Large intestine (tissue), 3 donors: ENCODE results near the gene LRRC8E. TPM values are rescaled to one million over a fixed set of nuclear protein-coding genes. Genes with fewer than 3 reads are reported as not detected.
"Not testable (repeated sequence)": the region's sequence is repeated elsewhere in the genome, so short reads cannot be mapped to it uniquely, and the experiment has no call there.

Experiments
- DNase-seq, 2 donors: peaks; one replicate each; pipeline versions ENCODE4 v3.0.0 to v3.0.0-alpha.2; 2013
- H3K27ac ChIP-seq: one replicate; pipeline ENCODE4 v1.5.1; 2013; ENCODE audit warnings: low read length
- H3K27me3 ChIP-seq: 2 replicates; pipeline ENCODE4 v1.6.1; 2013; ENCODE audit warnings: low read length; ENCODE audit not compliant: control insufficient read depth, insufficient read depth
- H3K36me3 ChIP-seq: 2 replicates; pipeline ENCODE4 v1.6.1; 2013; ENCODE audit warnings: low read length; ENCODE audit not compliant: control insufficient read depth, insufficient read depth
- H3K4me1 ChIP-seq: one replicate; pipeline ENCODE4 v1.6.1; 2013; ENCODE audit warnings: low read length; ENCODE audit not compliant: control insufficient read depth, insufficient read depth
- H3K4me3 ChIP-seq: one replicate; pipeline ENCODE4 v1.5.1; 2013; ENCODE audit warnings: low read length
- H3K9me3 ChIP-seq: one replicate; pipeline ENCODE4 v1.6.1; 2013; ENCODE audit warnings: mild to moderate bottlenecking, low read depth, low read length, moderate library complexity; ENCODE audit not compliant: control insufficient read depth
- WGBS: methylation state at CpG from one replicate; pipeline ENCODE4 v1.1.5; 2013; ENCODE audit warnings: low lambda C conversion rate; ENCODE audit not compliant: insufficient coverage; 5-methylcytosine and 5-hydroxymethylcytosine counted together
- polyA plus RNA-seq: library from polyadenylated mRNA; unstranded; fragments of 120-200 nt; gene quantifications from one replicate; pipeline ENCODE4 v1.2.1, GENCODE V29; 2013

The LRRC8E gene
- polyA plus RNA-seq, 1 donor: 0.31 TPM

GRCh38 chr19:7916955-7917266, 28.6 kb downstream of the LRRC8E start:
- Histone ChIP-seq H3K4me3 (no peak overlapping the region), H3K4me1 (peaks cover 35% of the 10 kb centered on the region), H3K27ac (no peak overlapping the region), H3K27me3 (peaks cover 55% of the 10 kb centered on the region), H3K36me3 (peaks cover 15% of the 10 kb centered on the region), H3K9me3 (peaks cover 11% of the 10 kb centered on the region)
- no peak for DNase-seq
- no CpG with 5 or more reads among the region's 12 CpGs for WGBS

- no CpG with 5 or more reads among the region's 71 CpGs for WGBS
- DNase-seq: peak; percentile 52 to 66
- H3K4me3 ChIP-seq: no peak overlapping the region
- peaks cover 16% of the 10 kb centered on the region for H3K36me3 ChIP-seq
- H3K4me1 ChIP-seq: peaks cover 35% of the 10 kb centered on the region
- H3K27me3 ChIP-seq: peaks cover 55% of the 10 kb centered on the region
- no peak overlapping the region for H3K27ac ChIP-seq
- peaks cover 11% of the 10 kb centered on the region for H3K9me3 ChIP-seq
Observed at GRCh38 chr19:7917267-7918061, 29.2 kb downstream of the LRRC8E start.

- Histone ChIP-seq H3K27me3 (peaks cover 55% of the 10 kb centered on the region), H3K4me1 (peaks cover 35% of the 10 kb centered on the region), H3K9me3 (peaks cover 11% of the 10 kb centered on the region), H3K36me3 (peaks cover 16% of the 10 kb centered on the region)
- no CpG with 5 or more reads among the region's 29 CpGs for WGBS
- not testable (repeated sequence) for H3K4me3 ChIP-seq, H3K27ac ChIP-seq, DNase-seq
Observed at GRCh38 chr19:7918062-7918614, 29.8 kb downstream of the LRRC8E start.

- Histone ChIP-seq H3K4me3 (peak overlapping the region; percentile 77), H3K9me3 (peaks cover 5% of the 10 kb centered on the region), H3K36me3 (peaks cover 16% of the 10 kb centered on the region), H3K27me3 (peaks cover 55% of the 10 kb centered on the region), H3K27ac (peak overlapping the region; percentile 100), H3K4me1 (peaks cover 35% of the 10 kb centered on the region)
- no CpG with 5 or more reads among the region's 42 CpGs for WGBS
- peak in 1 of 2 donors; percentile 54 for DNase-seq
Observed at GRCh38 chr19:7918615-7919421, 30.5 kb downstream of the LRRC8E start.

- peak; percentile 95 to 98 for DNase-seq
- WGBS: 11% methylated on average over 3 of the region's 62 CpGs
- H3K36me3 ChIP-seq: peaks cover 15% of the 10 kb centered on the region
- peaks cover 48% of the 10 kb centered on the region for H3K27me3 ChIP-seq
- peaks cover 4% of the 10 kb centered on the region for H3K9me3 ChIP-seq
- H3K4me1 ChIP-seq: peaks cover 35% of the 10 kb centered on the region
- H3K27ac ChIP-seq: peak within 1 kb of the TSS; percentile 100
- peak within 1 kb of the TSS; percentile 77 for H3K4me3 ChIP-seq
Observed at GRCh38 chr19:7919610-7920518, 31.6 kb downstream of the LRRC8E start, which contains the start of gene SNAPC2. TSS of gene SNAPC2 (plus strand) at chr19:7920338. CDS start at chr19:7920367, 29 bp downstream.

GRCh38 chr19:7920519-7921301, 32.4 kb downstream of the LRRC8E start:
- DNase-seq: peak; percentile 90 to 95
- H3K4me3 ChIP-seq: peak overlapping the region; percentile 77
- peaks cover 15% of the 10 kb centered on the region for H3K36me3 ChIP-seq
- 0% methylated on average over 7 of the region's 62 CpGs for WGBS
- peaks cover 4% of the 10 kb centered on the region for H3K9me3 ChIP-seq
- H3K27me3 ChIP-seq: peaks cover 40% of the 10 kb centered on the region
- H3K4me1 ChIP-seq: peaks cover 33% of the 10 kb centered on the region
- peak overlapping the region; percentile 100 for H3K27ac ChIP-seq

GRCh38 chr19:7921302-7921966, 33.1 kb downstream of the LRRC8E start:
- Histone ChIP-seq H3K27me3 (peaks cover 32% of the 10 kb centered on the region), H3K36me3 (peaks cover 15% of the 10 kb centered on the region), H3K9me3 (no peaks in the 10 kb centered on the region), H3K27ac (peak overlapping the region; percentile 79), H3K4me3 (peak overlapping the region; percentile 42), H3K4me1 (peaks cover 30% of the 10 kb centered on the region)
- DNase-seq: no peak
- WGBS: no CpG with 5 or more reads among the region's 17 CpGs

GRCh38 chr19:7921967-7922835, 33.9 kb downstream of the LRRC8E start:
- WGBS: no CpG with 5 or more reads among the region's 31 CpGs
- no peak for DNase-seq
- peaks cover 27% of the 10 kb centered on the region for H3K4me1 ChIP-seq
- H3K9me3 ChIP-seq: peaks cover 3% of the 10 kb centered on the region
- H3K27me3 ChIP-seq: peaks cover 27% of the 10 kb centered on the region
- H3K4me3 ChIP-seq: no peak overlapping the region
- no peak overlapping the region for H3K27ac ChIP-seq
- H3K36me3 ChIP-seq: peaks cover 18% of the 10 kb centered on the region
